Measurements from ENCODE around the gene NSUN7. TPM values are rescaled to one million over a fixed set of nuclear protein-coding genes. Genes with fewer than 3 reads are reported as not detected.

The NSUN7 gene
- total and polyA plus RNA-seq, 9 donors, result 2.0 to 12.5 (median 3.3) TPM

DNA sequence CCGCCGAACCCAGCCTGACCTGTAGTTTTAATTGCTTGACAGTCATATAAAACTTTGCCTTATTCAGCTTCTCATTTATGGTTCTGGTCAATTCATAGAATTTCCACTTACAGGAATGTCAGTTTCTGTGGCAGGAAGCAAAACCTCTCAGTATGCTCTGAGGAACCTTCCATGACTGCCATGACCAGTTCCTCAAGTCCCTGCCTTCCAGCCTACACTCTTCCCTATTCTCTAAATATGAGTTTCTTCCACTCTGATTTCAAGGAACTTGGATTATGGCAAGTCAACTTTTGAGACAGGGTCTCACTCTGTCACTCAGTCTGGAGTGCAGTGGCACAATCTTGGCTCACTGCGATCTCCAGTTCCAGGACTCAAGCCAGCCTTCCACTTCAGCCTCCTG lies 26.0 kb upstream of the NSUN7 start:
- Histone ChIP-seq H3K36me3 (no peaks in the 10 kb centered on the region), H3K27ac (no peak overlapping the region), H3K4me1 (ENCODE audit: insufficient read depth) (no peaks in the 10 kb centered on the region), H3K27me3 (no peaks in the 10 kb centered on the region), H3K9me3 (no peaks in the 10 kb centered on the region), H3K4me3 (no peak overlapping the region)
- intact Hi-C loops (cut with DNase I), result no loop called here
- TF ChIP-seq POLR2A (IDR thresholded peaks at IDR 0.05), result no peak
- DNase-seq, result no peak
- 91 to 96% (median 93%) methylated on average over 3 of the region's 3 CpGs for WGBS, 3 donors

DNA sequence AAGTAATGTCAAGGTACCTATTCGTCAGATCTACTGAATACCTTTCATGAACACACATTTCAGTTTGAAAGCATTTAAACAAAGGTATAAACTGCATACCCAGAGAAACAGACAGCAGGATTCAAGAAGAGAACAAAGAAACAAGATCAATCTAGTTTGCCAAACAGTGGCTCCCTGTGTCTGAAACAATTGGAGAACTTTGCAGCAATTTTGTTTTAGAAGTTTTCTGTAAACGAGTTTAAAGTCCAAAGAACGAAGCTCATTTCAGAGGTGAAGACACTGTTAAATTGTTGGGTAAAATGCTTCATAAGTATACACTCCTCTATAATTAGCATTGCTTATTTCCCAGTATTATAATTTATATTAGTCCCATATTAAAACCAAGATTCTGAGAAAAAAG lies 21.4 kb upstream of the NSUN7 start:
- TF ChIP-seq, protein P1, sequence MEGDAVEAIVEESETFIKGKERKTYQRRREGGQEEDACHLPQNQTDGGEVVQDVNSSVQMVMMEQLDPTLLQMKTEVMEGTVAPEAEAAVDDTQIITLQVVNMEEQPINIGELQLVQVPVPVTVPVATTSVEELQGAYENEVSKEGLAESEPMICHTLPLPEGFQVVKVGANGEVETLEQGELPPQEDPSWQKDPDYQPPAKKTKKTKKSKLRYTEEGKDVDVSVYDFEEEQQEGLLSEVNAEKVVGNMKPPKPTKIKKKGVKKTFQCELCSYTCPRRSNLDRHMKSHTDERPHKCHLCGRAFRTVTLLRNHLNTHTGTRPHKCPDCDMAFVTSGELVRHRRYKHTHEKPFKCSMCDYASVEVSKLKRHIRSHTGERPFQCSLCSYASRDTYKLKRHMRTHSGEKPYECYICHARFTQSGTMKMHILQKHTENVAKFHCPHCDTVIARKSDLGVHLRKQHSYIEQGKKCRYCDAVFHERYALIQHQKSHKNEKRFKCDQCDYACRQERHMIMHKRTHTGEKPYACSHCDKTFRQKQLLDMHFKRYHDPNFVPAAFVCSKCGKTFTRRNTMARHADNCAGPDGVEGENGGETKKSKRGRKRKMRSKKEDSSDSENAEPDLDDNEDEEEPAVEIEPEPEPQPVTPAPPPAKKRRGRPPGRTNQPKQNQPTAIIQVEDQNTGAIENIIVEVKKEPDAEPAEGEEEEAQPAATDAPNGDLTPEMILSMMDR (IDR thresholded peaks at IDR 0.05), result no peak
- Histone ChIP-seq H3K27ac (no peak overlapping the region), H3K4me3 (no peak overlapping the region), H3K4me1 (ENCODE audit: insufficient read depth) (peaks cover 2% of the 10 kb centered on the region), H3K27me3 (no peaks in the 10 kb centered on the region), H3K9me3 (no peaks in the 10 kb centered on the region), H3K36me3 (no peaks in the 10 kb centered on the region)
- DNase-seq, result no peak
- 63 to 70% (median 70%) methylated on average over 3 of the region's 3 CpGs for WGBS, 3 donors
- intact Hi-C loops (cut with DNase I), result no loop called here

DNA sequence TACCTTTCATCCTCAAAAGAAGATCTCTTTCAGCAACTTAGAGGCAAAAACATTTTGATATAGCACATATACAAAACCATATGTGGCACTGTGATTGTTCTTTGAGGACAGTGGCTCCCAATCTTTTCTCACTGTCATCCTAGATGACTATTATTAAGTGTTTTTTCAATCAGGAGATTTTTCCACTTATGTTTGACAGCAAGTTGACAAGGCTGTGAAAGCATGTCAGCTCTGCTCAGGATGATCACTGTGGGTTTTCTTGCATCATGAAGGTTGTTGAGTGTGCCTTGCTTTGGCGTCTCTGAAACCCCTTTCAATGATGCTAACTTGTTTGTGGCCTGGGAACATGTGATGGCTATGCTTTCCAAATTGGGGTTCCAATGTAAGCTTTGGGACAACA lies 20.2 kb upstream of the NSUN7 start:
- H3K4me3 ChIP-seq, result no peak overlapping the region
- no peaks in the 10 kb centered on the region for H3K27me3 ChIP-seq
- peaks cover 2% of the 10 kb centered on the region for H3K4me1 ChIP-seq (ENCODE audit: insufficient read depth)
- intact Hi-C loops (cut with DNase I), result no loop called here
- WGBS, 3 donors, result 83 to 88% (median 84%) methylated on average over 1 of the region's 1 CpG
- no peaks in the 10 kb centered on the region for H3K9me3 ChIP-seq
- H3K27ac ChIP-seq, result no peak overlapping the region
- TF ChIP-seq POLR2A (IDR thresholded peaks at IDR 0.05), result no peak
- no peak for TF ChIP-seq EP300 (IDR thresholded peaks at IDR 0.05)
- TF ChIP-seq, protein P1 (IDR thresholded peaks at IDR 0.05), result no peak
- H3K36me3 ChIP-seq, result no peaks in the 10 kb centered on the region
- DNase-seq, result no peak

DNA sequence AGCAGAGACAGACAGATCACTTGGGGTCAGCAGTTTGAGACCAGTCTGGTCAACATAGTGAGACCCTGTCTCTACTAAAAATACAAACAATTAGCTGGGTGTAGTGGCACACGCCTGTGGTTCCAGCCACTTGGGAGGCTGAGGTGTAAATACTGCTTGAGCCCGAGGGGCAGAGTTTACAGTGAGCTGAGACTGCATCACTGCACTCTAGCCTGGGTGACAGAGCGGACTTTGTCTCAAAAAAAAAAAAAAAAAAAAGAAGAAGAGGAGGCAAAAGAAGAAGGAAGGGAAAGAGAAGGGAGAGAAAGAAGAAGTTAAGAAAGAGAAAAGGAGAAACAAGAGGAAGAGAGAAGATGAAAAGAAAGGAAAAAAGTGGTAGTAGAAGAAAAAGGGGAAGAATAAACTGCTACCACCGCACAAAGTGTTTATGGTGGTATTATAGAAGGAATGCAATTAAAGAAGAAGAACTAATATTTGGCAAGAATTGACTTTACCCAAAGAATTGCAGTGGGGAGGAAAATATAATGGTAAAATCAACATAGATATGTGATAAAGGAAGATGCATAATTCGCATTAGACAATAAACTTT lies 19.6 kb upstream of the NSUN7 start:
- 86 to 90% (median 87%) methylated on average over 5 of the region's 5 CpGs for WGBS, 3 donors
- TF ChIP-seq, protein P1 (IDR thresholded peaks at IDR 0.05), result no peak
- no peak for TF ChIP-seq POLR2A (IDR thresholded peaks at IDR 0.05)
- TF ChIP-seq EP300 (IDR thresholded peaks at IDR 0.05), result no peak

DNA sequence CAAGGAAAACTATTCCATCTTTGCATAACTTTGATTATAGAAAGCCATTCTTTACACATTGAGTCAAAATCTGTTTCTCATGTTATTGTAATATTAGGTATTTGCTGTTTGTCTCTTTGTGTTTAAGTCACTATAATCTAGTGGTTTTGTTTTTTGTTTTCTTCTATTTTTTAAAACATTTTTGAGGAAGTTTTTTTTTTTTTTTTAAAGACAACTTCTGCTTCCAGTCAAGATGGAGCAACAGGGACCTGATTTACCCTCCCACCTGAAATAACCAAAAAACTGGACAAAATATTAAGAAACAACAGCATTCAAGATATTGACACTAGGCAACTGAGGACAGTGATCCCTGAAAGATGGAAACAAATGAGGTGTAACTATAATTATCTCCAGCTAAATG lies 18.4 kb upstream of the NSUN7 start:
- intact Hi-C loops (cut with DNase I), result loop anchor here in 1 of 4 donors (10.0 kb wide), 1 partner anchor 173 kb away; no protein-coding TSS in a partner anchor
- Histone ChIP-seq H3K36me3 (no peaks in the 10 kb centered on the region), H3K27me3 (no peaks in the 10 kb centered on the region), H3K27ac (no peak overlapping the region), H3K9me3 (no peaks in the 10 kb centered on the region), H3K4me1 (ENCODE audit: insufficient read depth) (peaks cover 2% of the 10 kb centered on the region), H3K4me3 (no peak overlapping the region)
- DNase-seq, result no peak
- TF ChIP-seq POLR2A (IDR thresholded peaks at IDR 0.05) (no peak), EP300 (IDR thresholded peaks at IDR 0.05) (no peak)
- TF ChIP-seq, protein P1 (IDR thresholded peaks at IDR 0.05), result no peak

More for the DNA sequence above, 19.6 kb upstream of the NSUN7 start:
- H3K36me3 ChIP-seq, result no peaks in the 10 kb centered on the region
- H3K4me1 ChIP-seq (ENCODE audit: insufficient read depth), result peaks cover 2% of the 10 kb centered on the region
- H3K27me3 ChIP-seq, result no peaks in the 10 kb centered on the region
- DNase-seq, result no peak
- H3K9me3 ChIP-seq, result no peaks in the 10 kb centered on the region
- H3K4me3 ChIP-seq, result no peak overlapping the region
- intact Hi-C loops (cut with DNase I), result loop anchor here in 1 of 4 donors (10.0 kb wide), 1 partner anchor 175 kb away; no protein-coding TSS in a partner anchor
- no peak overlapping the region for H3K27ac ChIP-seq
